ENCODE measurements around the gene TMEM150C.
A peak's percentile ranks its signal among the peaks of the same experiment; 100 is the strongest.

TMEM150C gene

GRCh38 chr4:82510216-82510615 lies 51.6 kb downstream of the TMEM150C start:
- Mint-ChIP-seq H3K4me1 (peaks cover 6% of the 10 kb centered on the region), H3K4me3 (no peak overlapping the region), H3K27me3 (ENCODE audit: low read depth) (peaks cover 3% of the 10 kb centered on the region), H3K9me3 (no peaks in the 10 kb centered on the region), H3K27ac (no peak overlapping the region), H3K36me3 (ENCODE audit: low read depth) (no peaks in the 10 kb centered on the region)
- TF ChIP-seq CTCF (IDR thresholded peaks at IDR 0.05; ENCODE audit: unreplicated experiment in 3 of 3) = no peak

- TF ChIP-seq CTCF (IDR thresholded peaks at IDR 0.05; ENCODE audit: unreplicated experiment in 3 of 3) = no peak
- H3K9me3 Mint-ChIP-seq = no peaks in the 10 kb centered on the region
- peaks cover 3% of the 10 kb centered on the region for H3K27me3 Mint-ChIP-seq (ENCODE audit: low read depth)
- peak overlapping the region in 1 of 3 experiments; percentile 2 for H3K27ac Mint-ChIP-seq
- H3K4me3 Mint-ChIP-seq = no peak overlapping the region
- no peaks in the 10 kb centered on the region for H3K36me3 Mint-ChIP-seq (ENCODE audit: low read depth)
- H3K4me1 Mint-ChIP-seq = peaks cover 6% of the 10 kb centered on the region
These were observed 52.9 kb downstream of the TMEM150C start for GRCh38 chr4:82508806-82509428.

GRCh38 chr4:82508011-82508410 lies 53.8 kb downstream of the TMEM150C start:
- H3K4me1 Mint-ChIP-seq = peaks cover 6% of the 10 kb centered on the region
- TF ChIP-seq CTCF (IDR thresholded peaks at IDR 0.05; ENCODE audit: unreplicated experiment in 3 of 3) = no peak
- no peaks in the 10 kb centered on the region for H3K9me3 Mint-ChIP-seq
- H3K36me3 Mint-ChIP-seq (ENCODE audit: low read depth) = no peaks in the 10 kb centered on the region
- H3K27me3 Mint-ChIP-seq (ENCODE audit: low read depth) = no peaks in the 10 kb centered on the region
- no peak overlapping the region for H3K4me3 Mint-ChIP-seq
- no peak overlapping the region for H3K27ac Mint-ChIP-seq

- Mint-ChIP-seq H3K27me3 (ENCODE audit: low read depth) (no peaks in the 10 kb centered on the region), H3K27ac (no peak overlapping the region), H3K9me3 (no peaks in the 10 kb centered on the region), H3K36me3 (ENCODE audit: low read depth) (peaks cover 4% of the 10 kb centered on the region), H3K4me1 (no peaks in the 10 kb centered on the region), H3K4me3 (no peak overlapping the region)
- no peak for TF ChIP-seq CTCF (IDR thresholded peaks at IDR 0.05; ENCODE audit: unreplicated experiment in 3 of 3)
These were observed 60.7 kb downstream of the TMEM150C start for GRCh38 chr4:82501154-82501442.

- H3K4me1 Mint-ChIP-seq = no peaks in the 10 kb centered on the region
- no peaks in the 10 kb centered on the region for H3K27me3 Mint-ChIP-seq (ENCODE audit: low read depth)
- peaks cover 4% of the 10 kb centered on the region for H3K36me3 Mint-ChIP-seq (ENCODE audit: low read depth)
- H3K4me3 Mint-ChIP-seq = no peak overlapping the region
- no peak for TF ChIP-seq CTCF (IDR thresholded peaks at IDR 0.05; ENCODE audit: unreplicated experiment in 3 of 3)
- H3K9me3 Mint-ChIP-seq = no peaks in the 10 kb centered on the region
- H3K27ac Mint-ChIP-seq = no peak overlapping the region
These were observed 61.2 kb downstream of the TMEM150C start for GRCh38 chr4:82500435-82501153.
